HEK293 (cell line): ENCODE measurements around the gene IGFL1.

Source experiments
- SETDB1 ChIP-seq: IDR thresholded peaks from one replicate; pipeline ENCODE4 v1.6.1; 2017; ENCODE audit warnings: mild to moderate bottlenecking, low read length, moderate library complexity, mixed read lengths; ENCODE audit not compliant: insufficient read length
- SP2 ChIP-seq: fragments of 450-650 bp; formaldehyde crosslinking; IDR thresholded peaks from 2 replicates; pipeline ENCODE4 v1.5.1; 2016; ENCODE audit warnings: missing biosample characterization, missing genetic modification characterization
- ZIC2 ChIP-seq: fragments of 450-650 bp; formaldehyde crosslinking; IDR thresholded peaks from 2 replicates; pipeline ENCODE4 v1.5.1; 2016; ENCODE audit warnings: missing biosample characterization, missing genetic modification characterization
- ZNF677 ChIP-seq: fragments of 450-650 bp; IDR thresholded peaks from 2 replicates; pipeline ENCODE4 v1.5.0; 2018; ENCODE audit warnings: missing biosample characterization, mild to moderate bottlenecking, missing genetic modification characterization, moderate library complexity
- ZNF791 ChIP-seq: fragments of 450-650 bp; formaldehyde crosslinking; IDR thresholded peaks from 2 replicates; pipeline ENCODE4 v1.5.1; 2016; ENCODE audit warnings: missing biosample characterization, missing genetic modification characterization
- TF ChIP-seq, protein P1 (sequence below): fragments of 450-650 bp; formaldehyde crosslinking; IDR thresholded peaks from 2 replicates; pipeline ENCODE4 v1.5.1; 2016; ENCODE audit warnings: missing biosample characterization, missing genetic modification characterization

GRCh38 chr19:46226438-46226973 is 3.0 kb upstream of the IGFL1 start:
- TF ChIP-seq ZIC2 (tag by site-specific recombination): no peak
- TF ChIP-seq ZNF791 (tag by site-specific recombination): no peak
- no peak for TF ChIP-seq ZNF677
- no peak for TF ChIP-seq SP2 (tag by site-specific recombination)
- TF ChIP-seq SETDB1: no peak
- TF ChIP-seq, protein P1, sequence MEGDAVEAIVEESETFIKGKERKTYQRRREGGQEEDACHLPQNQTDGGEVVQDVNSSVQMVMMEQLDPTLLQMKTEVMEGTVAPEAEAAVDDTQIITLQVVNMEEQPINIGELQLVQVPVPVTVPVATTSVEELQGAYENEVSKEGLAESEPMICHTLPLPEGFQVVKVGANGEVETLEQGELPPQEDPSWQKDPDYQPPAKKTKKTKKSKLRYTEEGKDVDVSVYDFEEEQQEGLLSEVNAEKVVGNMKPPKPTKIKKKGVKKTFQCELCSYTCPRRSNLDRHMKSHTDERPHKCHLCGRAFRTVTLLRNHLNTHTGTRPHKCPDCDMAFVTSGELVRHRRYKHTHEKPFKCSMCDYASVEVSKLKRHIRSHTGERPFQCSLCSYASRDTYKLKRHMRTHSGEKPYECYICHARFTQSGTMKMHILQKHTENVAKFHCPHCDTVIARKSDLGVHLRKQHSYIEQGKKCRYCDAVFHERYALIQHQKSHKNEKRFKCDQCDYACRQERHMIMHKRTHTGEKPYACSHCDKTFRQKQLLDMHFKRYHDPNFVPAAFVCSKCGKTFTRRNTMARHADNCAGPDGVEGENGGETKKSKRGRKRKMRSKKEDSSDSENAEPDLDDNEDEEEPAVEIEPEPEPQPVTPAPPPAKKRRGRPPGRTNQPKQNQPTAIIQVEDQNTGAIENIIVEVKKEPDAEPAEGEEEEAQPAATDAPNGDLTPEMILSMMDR: no peak
